Central memory CD4-positive, alpha-beta T cell (primary cell): ENCODE results near the gene PHC3.
"Not testable (repeated sequence)": the region's sequence is repeated elsewhere in the genome, so short reads cannot be mapped to it uniquely, and the experiment has no call there.

Experiments
- DNase-seq: peaks from one replicate; pipeline ENCODE4 v3.0.0; 2022
- total RNA-seq, 3 experiments: gene quantifications; one replicate each; lab custom pipeline; 2026; lab: John Stamatoyannopoulos, UW

The PHC3 gene, protein sequence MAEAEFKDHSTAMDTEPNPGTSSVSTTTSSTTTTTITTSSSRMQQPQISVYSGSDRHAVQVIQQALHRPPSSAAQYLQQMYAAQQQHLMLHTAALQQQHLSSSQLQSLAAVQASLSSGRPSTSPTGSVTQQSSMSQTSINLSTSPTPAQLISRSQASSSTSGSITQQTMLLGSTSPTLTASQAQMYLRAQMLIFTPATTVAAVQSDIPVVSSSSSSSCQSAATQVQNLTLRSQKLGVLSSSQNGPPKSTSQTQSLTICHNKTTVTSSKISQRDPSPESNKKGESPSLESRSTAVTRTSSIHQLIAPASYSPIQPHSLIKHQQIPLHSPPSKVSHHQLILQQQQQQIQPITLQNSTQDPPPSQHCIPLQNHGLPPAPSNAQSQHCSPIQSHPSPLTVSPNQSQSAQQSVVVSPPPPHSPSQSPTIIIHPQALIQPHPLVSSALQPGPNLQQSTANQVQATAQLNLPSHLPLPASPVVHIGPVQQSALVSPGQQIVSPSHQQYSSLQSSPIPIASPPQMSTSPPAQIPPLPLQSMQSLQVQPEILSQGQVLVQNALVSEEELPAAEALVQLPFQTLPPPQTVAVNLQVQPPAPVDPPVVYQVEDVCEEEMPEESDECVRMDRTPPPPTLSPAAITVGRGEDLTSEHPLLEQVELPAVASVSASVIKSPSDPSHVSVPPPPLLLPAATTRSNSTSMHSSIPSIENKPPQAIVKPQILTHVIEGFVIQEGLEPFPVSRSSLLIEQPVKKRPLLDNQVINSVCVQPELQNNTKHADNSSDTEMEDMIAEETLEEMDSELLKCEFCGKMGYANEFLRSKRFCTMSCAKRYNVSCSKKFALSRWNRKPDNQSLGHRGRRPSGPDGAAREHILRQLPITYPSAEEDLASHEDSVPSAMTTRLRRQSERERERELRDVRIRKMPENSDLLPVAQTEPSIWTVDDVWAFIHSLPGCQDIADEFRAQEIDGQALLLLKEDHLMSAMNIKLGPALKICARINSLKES
- total RNA-seq = 110 to 291 (median 225) reads per million in 3 experiments

DNA sequence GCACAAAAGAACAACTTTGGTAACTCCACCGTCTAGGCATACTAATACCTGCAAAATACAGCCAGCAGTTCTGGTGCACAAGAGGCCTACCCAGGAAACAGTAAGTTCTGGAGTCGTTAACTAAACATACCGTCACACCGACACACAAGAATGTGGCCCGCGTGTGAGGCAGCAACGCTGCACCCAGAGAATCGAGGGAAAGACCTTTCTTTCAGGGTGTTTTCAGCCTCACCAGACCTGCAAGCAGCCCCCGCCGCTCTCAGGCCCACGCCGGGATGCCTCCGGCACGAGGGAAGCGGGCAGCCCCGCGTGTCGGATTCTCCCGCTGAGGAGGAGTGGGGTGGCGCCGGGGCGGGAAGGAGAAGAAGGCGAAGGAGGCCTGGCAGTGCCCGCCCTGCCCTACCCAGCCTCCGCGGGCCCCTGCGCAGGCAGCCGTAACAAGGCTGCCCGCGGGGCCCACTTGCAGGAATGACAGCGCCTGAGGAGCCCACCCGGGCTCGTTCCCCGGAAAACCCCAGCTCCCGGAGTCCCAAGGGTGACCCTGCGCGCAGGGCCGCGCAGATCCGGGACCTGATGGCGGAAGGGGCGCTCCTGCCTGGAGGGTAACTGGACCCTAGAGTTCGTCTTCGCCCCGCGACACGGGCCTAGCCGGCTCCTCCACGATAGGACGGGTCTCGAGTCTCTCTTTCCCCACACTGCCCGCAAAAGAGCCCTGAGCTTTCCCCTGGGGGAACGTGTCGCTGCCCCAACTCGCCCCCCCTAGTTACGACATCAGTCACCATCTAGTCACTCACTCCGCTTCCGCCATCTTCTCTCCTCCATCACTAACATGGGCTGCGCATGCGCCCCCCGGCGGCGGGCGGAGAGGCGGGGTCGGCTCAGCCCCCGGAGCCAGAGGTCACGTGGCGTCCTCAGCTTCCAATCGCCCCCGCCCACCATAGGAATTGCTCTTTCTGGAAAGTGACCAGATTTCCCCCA lies at the start of gene PHC3:
Gene PHC3 (minus strand): TSS at position 826 of the 978 bp plus-strand sequence. CDS start 18 bp downstream, at position 808.
- DNase-seq = peak; percentile 91

DNA sequence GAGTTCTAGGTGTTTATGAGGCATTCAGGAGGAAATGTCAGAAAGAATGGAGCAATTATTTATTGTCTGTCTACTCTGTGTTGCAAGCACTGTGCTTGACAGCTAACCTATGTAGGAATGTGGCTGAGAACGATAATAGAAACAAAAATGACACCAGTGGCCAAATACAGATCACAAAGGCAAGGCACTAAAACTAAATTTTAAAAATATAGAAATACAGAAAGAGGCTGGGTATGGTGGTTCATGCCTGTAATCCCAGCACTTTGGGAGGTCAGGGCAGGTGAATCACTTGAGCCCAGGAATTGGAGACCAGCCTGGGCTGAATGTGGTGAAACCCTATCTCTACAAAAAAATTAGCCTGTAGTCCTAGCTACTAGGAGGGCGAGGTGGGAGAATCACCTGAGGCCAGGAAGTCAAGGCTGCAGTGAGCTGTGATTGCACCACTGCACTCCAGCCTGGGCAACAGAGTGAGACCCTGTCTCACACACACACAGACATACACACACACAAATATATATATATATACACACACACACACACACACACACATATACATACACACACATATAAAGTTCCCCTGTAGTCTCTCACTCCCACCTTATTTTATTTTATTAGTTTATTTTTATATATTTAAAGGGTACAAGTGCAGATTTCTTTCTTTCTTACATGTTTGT lies 46.7 kb upstream of the PHC3 start:
- DNase-seq = no peak

DNA sequence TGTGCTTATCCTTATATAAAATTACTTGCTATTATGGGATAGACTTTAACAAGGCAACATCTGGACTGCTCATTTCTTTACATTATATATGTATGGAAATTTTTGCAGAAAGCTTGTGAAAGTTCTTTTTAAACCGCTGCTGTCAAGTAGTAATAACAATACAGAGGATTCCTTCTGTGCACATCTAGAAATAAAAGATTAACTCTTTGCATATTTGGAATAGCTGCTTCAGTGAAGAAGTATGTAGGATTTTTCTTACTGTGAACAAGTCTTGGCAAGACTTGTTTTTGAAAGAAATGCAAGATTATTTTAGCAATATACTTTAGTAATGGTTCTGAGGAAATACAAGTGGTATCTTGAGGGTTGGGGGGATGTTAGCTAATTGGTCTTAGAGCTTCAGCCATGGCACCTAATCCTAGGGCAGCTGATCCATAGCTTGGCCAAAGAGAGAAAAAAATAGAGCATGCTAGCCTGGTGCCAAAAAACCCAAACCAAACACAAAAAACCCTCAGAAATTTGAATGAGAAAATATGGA lies 45.0 kb upstream of the PHC3 start:
- DNase-seq = no peak

DNA sequence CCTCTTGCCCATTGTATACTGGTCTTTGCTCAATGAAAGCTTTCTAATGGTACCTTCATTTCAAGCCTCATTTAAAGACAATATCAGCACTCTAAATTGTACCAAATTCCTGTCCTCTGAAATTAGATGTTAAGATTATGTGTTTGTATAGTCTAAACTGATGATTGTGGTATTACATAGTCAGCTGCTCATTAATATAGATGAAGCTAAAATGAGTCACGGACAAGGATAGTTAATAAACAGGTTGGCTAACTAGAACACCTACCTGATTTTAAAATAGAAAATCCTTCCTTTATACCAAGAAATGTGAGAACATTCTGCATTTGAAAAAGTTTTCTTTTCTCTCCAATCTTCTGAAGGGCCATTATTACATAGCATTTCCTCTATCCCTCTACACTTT lies 43.6 kb upstream of the PHC3 start:
- no peak for DNase-seq

DNA sequence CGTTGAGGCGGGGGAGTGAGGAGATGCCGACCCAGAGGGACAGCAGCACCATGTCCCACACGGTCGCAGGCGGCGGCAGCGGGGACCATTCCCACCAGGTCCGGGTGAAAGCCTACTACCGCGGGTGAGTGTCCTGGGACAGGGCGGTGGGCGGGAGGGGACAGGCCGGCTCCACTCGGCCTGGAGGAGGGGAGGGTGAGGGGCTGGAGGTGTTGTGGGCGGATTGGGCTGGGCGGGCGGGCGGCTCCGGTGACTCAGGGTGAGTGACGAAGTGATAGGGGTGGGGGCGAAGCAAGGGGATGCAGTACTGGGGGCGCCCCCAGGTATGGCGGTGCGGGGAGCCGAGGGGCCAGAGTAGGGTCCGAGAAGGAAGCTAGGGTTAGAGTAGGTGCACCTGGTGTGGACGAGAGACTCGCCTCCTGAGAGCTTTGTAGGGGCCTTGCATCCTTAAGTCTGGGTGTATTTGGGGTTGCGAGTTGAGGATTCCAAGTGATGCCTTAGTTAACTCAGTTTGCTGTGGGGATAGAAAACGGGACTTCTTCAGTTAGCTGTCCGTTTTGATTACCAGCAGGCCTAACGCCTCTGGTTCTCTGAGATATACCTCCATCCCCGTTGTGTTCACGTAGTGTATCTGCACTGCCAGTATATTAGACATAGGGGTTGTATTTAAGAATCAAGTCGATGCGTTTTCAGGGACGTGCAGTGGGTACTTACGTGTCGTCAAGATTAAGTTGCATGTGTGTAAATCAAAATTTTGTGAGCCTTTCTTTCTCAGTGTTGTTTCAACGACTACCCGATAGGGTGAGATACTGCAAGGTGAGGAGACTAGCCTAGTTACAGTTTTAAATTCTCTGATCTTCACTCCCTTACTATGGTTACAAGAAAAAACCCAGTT lies 41.4 kb upstream of the PHC3 start:
- peak; percentile 30 for DNase-seq

DNA sequence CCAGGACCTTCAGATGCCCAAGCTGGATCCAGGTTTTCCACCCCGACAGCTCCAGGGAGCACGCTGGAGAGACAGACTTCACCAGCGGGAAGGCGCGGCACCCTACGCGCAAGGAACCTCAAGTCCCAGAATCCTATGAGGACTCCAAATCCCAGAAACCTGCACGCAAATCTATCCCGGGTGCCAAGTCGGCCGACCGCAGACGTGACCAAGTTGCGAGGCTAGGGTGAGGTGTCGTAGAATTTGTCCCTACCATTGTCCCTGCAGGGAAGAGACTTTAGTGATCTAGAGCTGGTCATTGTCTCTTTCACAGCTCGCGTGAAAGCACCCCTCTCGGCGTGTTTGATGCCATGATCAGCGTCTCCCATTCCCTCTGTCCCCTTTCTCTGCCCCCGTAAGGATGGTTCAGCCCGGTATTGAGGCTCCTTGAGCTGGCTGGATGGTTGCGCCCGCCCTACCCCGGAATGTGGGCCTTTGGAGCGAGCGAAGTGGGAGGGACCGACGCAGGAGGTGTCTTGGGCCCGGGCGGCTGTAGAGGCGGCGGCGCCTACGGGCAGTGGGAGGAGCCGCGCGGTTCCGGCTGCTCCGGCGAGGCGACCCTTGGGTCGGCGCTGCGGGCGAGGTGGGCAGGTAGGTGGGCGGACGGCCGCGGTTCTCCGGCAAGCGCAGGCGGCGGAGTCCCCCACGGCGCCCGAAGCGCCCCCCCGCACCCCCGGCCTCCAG lies 40.6 kb upstream of the PHC3 start, which contains the start of gene PRKCI:
Gene PRKCI (plus strand): TSS at position 501 of the 723 bp plus-strand sequence. CDS start 246 bp downstream, outside the sequence.
- DNase-seq = peak; percentile 84

DNA sequence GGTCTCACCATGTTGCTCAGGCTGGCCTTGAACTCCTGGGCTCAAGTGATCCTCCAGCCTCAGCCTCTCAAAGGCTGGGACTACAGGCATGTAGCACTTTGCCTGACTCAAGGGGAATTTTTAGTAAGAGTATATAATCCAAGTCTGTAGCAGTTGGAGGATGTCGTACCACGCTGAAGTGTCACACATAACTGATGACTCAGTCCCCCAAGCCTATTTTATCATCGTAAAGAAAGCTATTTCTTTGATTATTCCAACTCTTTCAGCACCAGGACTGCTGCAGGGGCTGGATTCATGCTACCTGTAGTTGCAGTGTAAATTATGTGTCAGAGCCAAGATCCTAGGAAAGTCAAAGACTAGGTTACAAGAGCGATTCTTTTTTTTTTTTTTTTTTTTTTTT lies 39.3 kb upstream of the PHC3 start:
- DNase-seq = no peak

DNA sequence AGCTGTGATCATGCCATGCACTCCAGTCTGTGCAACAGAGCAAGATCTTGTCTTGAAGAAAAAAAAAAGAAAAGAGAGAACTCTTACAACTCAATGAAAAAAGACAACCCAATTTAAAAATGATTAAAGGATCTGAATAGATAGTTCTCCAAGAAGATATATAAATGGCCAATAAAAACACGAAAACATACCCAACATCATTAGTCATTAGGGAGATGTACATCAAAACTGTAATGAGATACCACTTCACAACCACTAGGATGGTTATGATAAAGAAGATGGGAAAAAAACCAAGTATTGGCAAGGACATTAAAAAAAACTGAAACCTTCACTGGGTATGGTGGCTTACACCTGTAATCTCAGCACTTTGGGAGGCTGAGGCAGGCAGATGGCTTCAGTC lies 38.3 kb upstream of the PHC3 start:
- DNase-seq = no peak

DNA sequence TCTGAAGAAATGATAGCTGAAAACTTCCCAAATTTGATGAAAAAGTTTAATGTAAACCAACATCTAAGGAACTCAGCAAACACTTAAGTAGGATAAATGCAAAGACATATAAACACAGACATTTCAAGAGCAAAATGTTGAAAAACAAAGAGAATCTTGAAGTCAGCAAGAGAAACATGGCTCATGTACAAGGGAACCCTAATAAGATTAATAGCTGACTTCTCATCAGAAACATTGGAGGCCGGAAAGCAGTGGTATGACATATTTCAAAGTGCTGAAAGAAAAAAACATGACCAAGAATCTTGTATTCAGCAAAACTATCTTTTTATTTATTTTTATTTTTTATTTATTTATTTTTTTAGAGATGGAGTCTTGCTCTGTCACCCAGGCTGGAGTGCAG lies 30.1 kb upstream of the PHC3 start:
- DNase-seq = no peak

DNA sequence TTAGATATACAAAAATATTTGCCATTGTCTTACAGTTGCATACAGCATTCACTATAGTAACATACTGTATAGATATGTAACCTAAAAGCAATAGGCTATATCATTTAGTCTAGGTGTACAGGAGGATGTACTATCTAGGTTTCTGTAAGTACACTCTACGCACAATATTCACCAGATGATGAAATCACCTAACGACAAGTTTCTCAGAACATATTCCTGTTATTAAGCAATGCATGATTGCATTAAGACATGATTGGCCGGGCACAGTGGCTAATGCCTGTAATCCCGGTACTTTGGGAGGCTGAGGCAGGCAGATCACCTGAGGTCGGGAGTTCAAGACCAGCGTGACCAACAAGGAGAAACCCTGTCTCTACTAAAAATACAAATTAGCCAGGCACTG lies 26.2 kb upstream of the PHC3 start:
- DNase-seq = no peak

DNA sequence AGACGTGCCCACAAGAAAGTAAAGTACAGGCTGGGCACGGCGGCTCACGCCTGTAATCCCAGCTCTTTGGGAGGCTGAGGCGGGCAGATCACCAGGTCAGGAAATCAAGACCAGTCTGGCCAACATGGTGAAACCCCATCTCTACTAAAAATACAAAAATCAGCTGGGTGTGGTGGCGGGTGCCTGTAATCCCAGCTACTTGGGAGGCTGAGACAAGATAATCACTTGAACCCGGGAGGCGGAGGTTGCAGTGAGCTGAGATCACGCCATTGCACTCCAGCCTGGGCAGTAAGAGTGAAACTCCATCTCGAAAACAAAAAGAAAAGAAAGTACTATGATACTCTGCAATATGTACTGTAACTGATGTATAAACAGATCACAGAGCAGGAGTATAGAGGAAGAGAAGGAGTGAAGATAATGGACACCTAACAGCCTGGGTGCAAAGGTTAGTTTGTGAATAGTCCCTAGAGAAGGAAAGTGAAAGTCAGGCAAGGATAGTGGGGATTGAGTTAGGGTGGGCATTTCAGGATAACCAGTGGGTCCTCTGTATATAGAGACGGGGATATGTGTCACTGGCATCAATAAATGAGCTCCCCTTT lies 24.7 kb upstream of the PHC3 start:
- DNase-seq = not testable (repeated sequence)

DNA sequence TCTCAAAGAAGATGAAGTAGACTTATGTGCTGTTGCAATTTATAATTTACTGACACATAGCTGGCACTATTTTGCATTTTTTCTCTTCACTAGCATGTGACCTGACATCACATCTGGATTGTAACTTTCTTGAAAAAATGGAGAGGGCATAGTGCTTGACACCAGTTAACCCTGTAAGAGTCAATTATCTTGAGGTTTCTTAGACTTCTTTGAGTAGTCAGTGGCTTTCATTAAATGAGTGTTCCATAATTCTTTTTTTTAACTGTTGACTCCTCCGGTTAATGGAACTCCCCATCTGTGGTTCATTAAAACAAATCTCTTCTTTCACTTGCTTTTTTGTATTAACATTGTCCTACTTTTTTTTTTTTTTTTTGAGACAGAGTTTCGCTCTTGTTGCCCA lies 23.8 kb upstream of the PHC3 start:
- no peak for DNase-seq

DNA sequence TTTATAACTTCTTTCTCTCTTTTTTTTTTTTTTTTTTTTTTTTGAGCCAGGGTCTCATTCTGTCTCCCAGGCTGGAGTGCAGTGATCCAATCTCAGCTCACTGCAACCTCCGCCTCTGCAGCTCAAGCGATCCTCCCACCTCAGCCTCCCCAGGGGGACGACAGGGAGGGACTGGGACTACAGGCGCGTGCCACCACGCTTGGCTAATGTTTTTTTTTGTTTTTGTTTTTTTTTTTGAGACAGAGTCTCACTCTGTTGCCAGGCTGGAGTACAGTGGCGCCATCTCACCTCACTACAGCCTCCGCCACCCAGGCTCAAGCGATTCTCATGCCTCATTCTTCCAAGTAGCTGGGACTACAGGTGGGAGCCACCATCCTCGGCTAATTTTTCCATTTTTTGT lies 23.0 kb upstream of the PHC3 start:
- no peak for DNase-seq

DNA sequence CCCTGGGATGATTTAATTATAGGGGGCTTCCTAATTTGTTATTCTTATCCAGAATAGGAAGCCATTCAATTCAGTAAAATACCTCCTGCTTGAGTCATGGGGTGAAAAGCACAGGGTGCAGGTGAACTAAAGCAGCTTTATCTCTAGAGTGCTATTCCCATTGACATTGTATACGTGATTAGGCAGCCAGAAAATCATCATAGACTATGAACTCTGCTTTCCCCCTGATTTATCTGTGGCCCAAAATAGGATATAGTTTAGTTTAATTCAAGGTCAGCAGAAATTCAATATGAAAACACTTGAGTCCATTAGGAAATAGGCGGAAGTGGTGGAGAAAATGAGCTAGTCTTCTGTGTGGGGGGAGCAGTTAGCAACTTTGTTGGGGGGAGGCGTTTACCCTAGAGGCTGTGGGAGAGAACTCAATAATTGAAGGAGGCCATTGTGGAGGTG lies 22.5 kb upstream of the PHC3 start:
- DNase-seq = no peak

DNA sequence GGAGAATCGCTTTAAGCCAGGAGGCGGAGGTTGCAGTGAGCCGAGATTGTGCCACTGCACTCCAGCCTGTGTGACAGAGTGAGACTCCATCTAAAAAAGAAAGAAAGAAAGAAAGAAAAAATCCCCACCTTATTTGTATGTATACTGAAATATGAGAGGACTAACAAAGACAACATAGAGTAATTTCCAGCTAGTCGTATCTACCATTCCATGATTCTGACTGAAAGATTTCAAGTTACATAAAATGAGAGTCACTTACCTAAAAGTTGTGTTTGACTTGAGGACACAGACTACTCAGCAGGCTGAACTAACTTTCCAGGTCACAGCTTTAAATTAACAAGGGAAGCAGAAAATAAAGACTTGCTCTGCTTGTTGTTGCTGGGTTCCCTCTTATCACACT lies 21.9 kb upstream of the PHC3 start:
- DNase-seq = no peak

DNA sequence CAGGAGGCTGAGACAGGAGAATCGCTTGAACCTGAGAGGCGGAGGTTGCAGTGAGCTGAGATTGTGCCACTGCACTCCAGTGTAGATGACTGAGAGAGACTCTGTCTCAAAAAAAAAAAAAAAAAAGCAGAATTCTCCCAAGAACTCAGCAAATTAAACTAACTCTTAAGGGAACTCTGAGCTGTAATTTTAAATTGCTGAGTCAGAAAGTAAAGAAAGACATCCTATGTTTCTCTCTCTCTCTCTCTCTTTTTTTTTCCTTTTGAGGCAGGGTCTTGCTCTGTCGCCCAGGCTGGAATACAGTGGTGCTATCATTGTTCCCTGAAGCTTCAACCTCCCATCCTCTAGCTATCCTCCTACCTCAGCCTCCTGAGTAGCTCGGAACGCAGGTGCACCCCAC lies 20.0 kb upstream of the PHC3 start:
- DNase-seq = no peak

DNA sequence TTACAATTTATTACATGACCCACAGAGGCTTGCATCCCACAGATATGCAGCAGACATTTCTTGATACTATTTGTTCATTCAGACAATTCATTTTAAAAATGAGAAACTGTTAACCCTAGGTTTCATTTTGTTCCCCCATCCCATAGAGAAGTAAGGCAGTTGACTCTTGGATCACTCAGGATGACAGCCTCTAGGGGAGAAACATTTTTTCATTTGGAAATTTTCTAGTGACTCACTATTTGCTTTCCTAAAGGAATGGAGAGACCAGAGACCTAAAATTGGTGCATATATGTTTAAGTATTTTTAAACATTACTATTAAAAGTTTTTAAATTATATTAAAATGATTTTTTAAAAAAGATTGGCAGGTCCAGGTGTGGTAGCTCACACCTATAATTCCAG lies 19.5 kb upstream of the PHC3 start:
- no peak for DNase-seq

DNA sequence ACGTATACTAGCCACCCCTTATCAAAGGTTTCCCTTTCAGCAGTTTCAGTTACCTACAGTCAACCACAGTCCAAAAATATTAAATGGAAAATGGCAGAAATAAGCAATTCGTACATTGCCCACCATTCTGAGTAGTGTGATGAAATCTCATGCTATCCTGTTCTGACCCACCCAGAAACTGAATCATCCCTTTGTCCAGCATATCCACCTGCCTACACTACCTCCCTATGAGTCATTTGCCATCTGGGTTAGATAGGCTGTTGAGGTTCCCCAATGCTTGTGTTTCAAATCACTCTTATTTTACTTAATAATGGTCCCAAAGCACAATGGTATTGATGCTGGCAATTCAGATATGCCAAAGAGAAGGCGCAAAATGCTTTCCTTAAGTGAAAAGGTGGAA lies 15.3 kb upstream of the PHC3 start:
- no peak for DNase-seq

DNA sequence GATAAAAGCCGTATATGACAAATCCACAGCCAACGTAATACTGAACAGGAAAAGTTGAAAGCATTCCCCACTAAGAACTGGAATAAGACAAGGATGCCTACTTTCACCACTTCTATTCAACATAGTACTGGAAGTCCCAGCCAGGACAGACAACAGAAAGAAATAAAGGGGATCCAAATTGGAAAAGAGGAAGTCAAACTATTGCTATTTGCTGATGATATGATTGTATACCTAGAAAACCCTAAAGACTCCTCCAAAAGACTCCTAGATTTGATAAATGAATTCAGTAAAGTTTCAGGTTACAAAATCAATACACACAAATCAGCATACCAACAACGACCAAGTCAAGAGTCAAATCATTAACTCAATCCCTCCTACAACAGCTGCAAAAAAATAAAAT lies 14.2 kb upstream of the PHC3 start:
- DNase-seq = not testable (repeated sequence)
